OCI-LY3 (cell line): ENCODE results near the gene GPATCH3.

Experiments used
- H2AFZ ChIP-seq: fragments of 200-600, 300-600 bp; shearing (Covaris generic); 2 replicates; pipeline ENCODE4 v1.6.0; 2014; ENCODE audit warnings: antibody characterized with exemption, low read depth, low read length
- H3K27ac ChIP-seq: fragments of 200-600, 300-600 bp; sonication (generic); 2 replicates; pipeline ENCODE4 v1.5.1; 2014; ENCODE audit warnings: mild to moderate bottlenecking, low read length, moderate library complexity, mixed read lengths
- H3K27me3 ChIP-seq: fragments of 200-600, 300-600 bp; sonication (generic); 2 replicates; pipeline ENCODE4 v1.6.1; 2014; ENCODE audit warnings: low read depth, low read length, mixed read lengths
- H3K36me3 ChIP-seq: fragments of 200-600, 300-600 bp; sonication (generic); replicated peaks from 2 replicates; pipeline ENCODE3; 2014; ENCODE audit warnings: low read depth, low read length, mixed read lengths
- H3K4me1 ChIP-seq: fragments of 300-600, 200-600 bp; sonication (generic); 2 replicates; pipeline ENCODE4 v1.6.1; 2014; ENCODE audit warnings: low read length, mixed read lengths
- H3K4me2 ChIP-seq: fragments of 200-600, 300-600 bp; sonication (generic); 2 replicates; pipeline ENCODE4 v1.6.1; 2014; ENCODE audit warnings: low read length, mixed read lengths
- H3K4me3 ChIP-seq: fragments of 300-600, 200-600 bp; sonication (generic); 2 replicates; pipeline ENCODE4 v1.5.1; 2014; ENCODE audit warnings: antibody characterized with exemption, mild to moderate bottlenecking, low read length, moderate library complexity
- H3K79me2 ChIP-seq: fragments of 300-600, 200-600 bp; shearing (Covaris generic); 2 replicates; pipeline ENCODE4 v1.6.1; 2014; ENCODE audit warnings: mild to moderate bottlenecking, low read length, mixed read lengths
- H3K9ac ChIP-seq: fragments of 300-600, 200-600 bp; shearing (Covaris generic); 2 replicates; pipeline ENCODE4 v1.6.0; 2014; ENCODE audit warnings: mild to moderate bottlenecking, low read length, moderate library complexity
- H3K9me3 ChIP-seq: fragments of 200-600, 300-600 bp; shearing (Covaris generic); 2 replicates; pipeline ENCODE4 v1.6.1; 2014; ENCODE audit warnings: low read length, mixed read lengths; ENCODE audit not compliant: insufficient read depth
- H4K20me1 ChIP-seq: fragments of 200-600, 300-600 bp; sonication (generic); 2 replicates; pipeline ENCODE4 v1.6.1; 2016; ENCODE audit warnings: low read length, mixed read lengths; ENCODE audit not compliant: insufficient read depth
- EZH2phosphoT487 ChIP-seq: fragments of 200-600 bp; shearing (Covaris generic); IDR thresholded peaks from 2 replicates; pipeline ENCODE4 v1.6.1; 2018; ENCODE audit warnings: antibody characterized with exemption, mixed run types, low read depth
- TF ChIP-seq, protein P1 (sequence below): fragments of 200-600, 300-600 bp; sonication (generic); IDR thresholded peaks from 2 replicates; pipeline ENCODE4 v1.5.1; 2014; ENCODE audit warnings: antibody characterized with exemption, low read length, low read depth

The GPATCH3 gene

DNA sequence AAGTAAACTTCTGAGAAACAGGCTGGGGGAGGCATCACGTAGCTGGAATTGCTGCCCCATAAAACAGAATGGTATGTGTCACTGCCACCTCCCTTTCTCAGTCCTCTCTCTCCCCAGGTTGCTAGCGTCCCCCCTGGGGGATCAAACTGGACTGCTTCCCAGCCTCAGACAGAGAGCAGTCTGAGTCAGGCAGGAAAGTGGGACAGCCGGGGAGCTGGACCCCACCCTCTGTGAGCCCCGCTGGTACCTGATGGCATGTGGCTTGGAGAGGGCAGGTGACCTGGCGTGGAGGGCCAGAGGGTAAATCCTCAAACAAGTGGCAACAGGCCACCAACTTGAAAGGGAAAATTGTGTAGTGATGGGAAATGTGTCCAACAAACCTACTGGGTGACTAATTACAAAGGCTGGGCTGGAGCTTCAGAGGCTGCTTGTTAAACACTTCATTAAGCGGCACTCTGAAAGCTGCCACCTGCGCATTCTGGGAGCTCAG lies 38.3 kb downstream of the GPATCH3 start:
- Histone ChIP-seq H3K4me1 (peaks cover 10% of the 10 kb centered on the region; the same call in 1 of the 2 replicates), H3K27me3 (no peaks in the 10 kb centered on the region), H3K9ac (no peak overlapping the region), H3K27ac (no peak overlapping the region), H3K36me3 (no peaks in the 10 kb centered on the region), H3K9me3 (no peaks in the 10 kb centered on the region), H3K79me2 (no peaks in the 10 kb centered on the region), H3K4me2 (no peak overlapping the region), H4K20me1 (no peaks in the 10 kb centered on the region), H3K4me3 (no peak overlapping the region), H2AFZ (no peak overlapping the region)
- TF ChIP-seq, protein P1, sequence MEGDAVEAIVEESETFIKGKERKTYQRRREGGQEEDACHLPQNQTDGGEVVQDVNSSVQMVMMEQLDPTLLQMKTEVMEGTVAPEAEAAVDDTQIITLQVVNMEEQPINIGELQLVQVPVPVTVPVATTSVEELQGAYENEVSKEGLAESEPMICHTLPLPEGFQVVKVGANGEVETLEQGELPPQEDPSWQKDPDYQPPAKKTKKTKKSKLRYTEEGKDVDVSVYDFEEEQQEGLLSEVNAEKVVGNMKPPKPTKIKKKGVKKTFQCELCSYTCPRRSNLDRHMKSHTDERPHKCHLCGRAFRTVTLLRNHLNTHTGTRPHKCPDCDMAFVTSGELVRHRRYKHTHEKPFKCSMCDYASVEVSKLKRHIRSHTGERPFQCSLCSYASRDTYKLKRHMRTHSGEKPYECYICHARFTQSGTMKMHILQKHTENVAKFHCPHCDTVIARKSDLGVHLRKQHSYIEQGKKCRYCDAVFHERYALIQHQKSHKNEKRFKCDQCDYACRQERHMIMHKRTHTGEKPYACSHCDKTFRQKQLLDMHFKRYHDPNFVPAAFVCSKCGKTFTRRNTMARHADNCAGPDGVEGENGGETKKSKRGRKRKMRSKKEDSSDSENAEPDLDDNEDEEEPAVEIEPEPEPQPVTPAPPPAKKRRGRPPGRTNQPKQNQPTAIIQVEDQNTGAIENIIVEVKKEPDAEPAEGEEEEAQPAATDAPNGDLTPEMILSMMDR: no peak
- no peak for TF ChIP-seq EZH2phosphoT487

DNA sequence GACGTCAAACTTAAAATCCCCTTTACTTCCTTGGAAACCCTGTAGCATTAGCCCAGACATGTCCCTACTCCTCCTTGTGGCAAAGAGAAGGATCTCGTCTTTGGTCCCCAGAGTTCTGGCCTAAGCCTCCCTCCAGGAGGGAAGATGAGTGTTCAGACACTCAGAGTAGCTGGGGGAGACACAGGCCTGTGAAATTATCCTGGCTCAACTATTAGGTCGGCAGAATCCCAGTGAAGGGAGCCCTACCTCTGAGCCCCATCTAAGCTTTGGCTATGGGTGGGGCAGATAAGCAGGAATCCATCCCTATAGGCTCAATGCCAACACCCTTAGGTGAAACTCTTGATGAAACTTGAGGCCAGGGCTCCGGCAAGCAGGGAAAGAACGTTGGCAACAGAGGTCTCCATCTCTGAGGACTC lies 39.0 kb downstream of the GPATCH3 start:
- H2AFZ ChIP-seq: no peak overlapping the region
- H3K4me1 ChIP-seq: peaks cover 10% of the 10 kb centered on the region; the same call in 1 of the 2 replicates
- H3K27me3 ChIP-seq: no peaks in the 10 kb centered on the region
- no peak overlapping the region for H3K9ac ChIP-seq
- TF ChIP-seq EZH2phosphoT487: no peak
- TF ChIP-seq, protein P1: no peak
- no peaks in the 10 kb centered on the region for H4K20me1 ChIP-seq
- H3K27ac ChIP-seq: no peak overlapping the region
- no peaks in the 10 kb centered on the region for H3K9me3 ChIP-seq
- no peak overlapping the region for H3K4me3 ChIP-seq
- no peaks in the 10 kb centered on the region for H3K79me2 ChIP-seq
- no peak overlapping the region for H3K4me2 ChIP-seq
- H3K36me3 ChIP-seq: peaks cover under 1% of the 10 kb centered on the region

DNA sequence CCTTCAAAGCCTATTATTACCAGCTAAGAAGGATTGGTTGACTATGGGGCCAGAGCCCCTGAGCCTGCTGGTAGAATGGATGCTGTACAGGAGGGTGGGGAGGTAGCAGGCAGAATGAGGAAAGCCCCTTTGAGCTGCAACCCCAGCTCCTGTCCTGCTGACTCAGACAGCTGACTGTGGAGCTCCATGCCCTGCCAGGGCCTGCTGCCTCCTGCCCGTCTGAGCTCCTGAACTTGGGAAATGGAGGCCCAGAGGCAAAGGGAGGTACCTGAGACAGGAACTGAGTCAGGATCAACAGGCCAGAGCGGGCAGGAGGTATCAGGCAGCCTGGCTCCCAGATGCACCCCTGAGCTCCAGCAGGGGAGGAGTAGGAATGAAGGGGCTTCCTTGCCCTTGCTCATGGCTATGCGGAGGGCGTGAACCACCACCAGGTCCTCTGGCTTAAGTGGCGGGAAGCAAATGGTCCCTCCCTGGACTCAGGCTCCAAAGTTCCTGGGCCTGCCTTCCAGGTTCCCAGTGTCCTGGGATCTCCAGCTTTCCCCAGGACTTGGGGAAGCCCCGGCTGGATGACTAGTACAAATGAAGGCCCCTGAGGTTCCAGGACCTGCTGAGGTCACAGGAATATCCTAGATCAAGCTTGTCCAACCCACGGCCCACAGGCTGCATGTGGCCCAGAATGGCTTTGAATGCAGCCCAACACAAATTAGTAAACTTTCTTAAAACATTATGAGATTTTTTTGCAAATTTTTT lies 41.2 kb downstream of the GPATCH3 start:
- no peak overlapping the region for H3K4me3 ChIP-seq
- no peaks in the 10 kb centered on the region for H3K27me3 ChIP-seq
- no peak overlapping the region for H3K9ac ChIP-seq
- H3K36me3 ChIP-seq: peaks cover 8% of the 10 kb centered on the region
- no peaks in the 10 kb centered on the region for H3K79me2 ChIP-seq
- no peaks in the 10 kb centered on the region for H3K9me3 ChIP-seq
- no peak overlapping the region for H2AFZ ChIP-seq
- no peak overlapping the region for H3K27ac ChIP-seq
- peaks cover 6% of the 10 kb centered on the region; the same call in 1 of the 2 replicates for H3K4me1 ChIP-seq
- H3K4me2 ChIP-seq: no peak overlapping the region
- H4K20me1 ChIP-seq: no peaks in the 10 kb centered on the region
- no peak for TF ChIP-seq EZH2phosphoT487
- TF ChIP-seq, protein P1: no peak

DNA sequence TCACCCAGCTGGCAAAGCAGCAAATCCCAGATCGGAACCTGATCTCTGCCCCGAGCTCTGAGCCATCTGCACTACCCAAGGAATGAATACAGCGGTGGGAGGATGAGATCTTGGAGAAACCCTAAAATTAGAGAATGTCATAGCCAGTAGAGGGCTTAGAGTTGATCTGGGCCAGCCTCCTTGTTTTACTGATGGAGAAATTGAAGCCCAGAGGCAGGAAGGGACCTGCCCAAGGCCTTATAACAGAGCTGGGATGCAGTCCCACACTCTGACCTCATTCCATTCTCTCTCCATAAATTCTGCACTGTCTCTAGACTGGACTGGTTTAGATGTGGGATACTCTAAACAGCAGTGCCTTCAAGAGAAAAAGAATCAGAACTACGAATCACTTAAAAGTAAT lies 42.1 kb downstream of the GPATCH3 start:
- TF ChIP-seq, protein P1: no peak
- TF ChIP-seq EZH2phosphoT487: no peak
- Histone ChIP-seq H3K9me3 (no peaks in the 10 kb centered on the region), H3K4me3 (no peak overlapping the region), H3K4me1 (peaks cover 6% of the 10 kb centered on the region; the same call in 1 of the 2 replicates), H3K27me3 (no peaks in the 10 kb centered on the region), H3K79me2 (no peaks in the 10 kb centered on the region), H4K20me1 (no peaks in the 10 kb centered on the region), H3K4me2 (no peak overlapping the region), H2AFZ (no peak overlapping the region), H3K9ac (no peak overlapping the region), H3K36me3 (peaks cover 16% of the 10 kb centered on the region), H3K27ac (no peak overlapping the region)
